ENCODE measurements around the gene TBC1D5. TPM values are rescaled to one million over a fixed set of nuclear protein-coding genes. Genes with fewer than 3 reads are reported as not detected.
"Not testable (repeated sequence)": the region's sequence is repeated elsewhere in the genome, so short reads cannot be mapped to it uniquely, and the experiment has no call there.

The TBC1D5 gene
- total and polyA plus RNA-seq, 5 donors from 2014 or later, result 27.6 to 61.6 (median 36.4) TPM

DNA sequence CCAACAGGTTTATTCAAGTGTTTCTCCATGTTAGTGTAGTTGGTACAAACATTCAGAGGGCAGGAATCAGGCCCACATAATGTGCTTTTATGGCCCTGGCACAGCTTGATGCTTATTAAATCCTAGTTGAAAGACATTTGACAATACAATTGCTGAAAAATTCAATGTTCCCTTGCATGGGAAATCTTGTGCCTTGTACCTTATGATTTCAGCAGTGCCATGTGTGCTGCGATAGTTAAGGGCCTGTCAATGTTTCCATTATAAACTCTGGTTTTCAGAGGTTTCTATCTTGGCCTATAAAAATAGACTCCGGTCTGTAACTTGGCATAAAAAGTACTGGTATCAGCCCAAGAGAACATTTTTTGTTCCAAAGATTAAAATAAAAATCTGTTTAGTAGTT lies 207.2 kb downstream of the TBC1D5 start:
- no peak overlapping the region for H3K4me3 Mint-ChIP-seq
- ATAC-seq (ENCODE audit: low read depth in 2 of 2) (no peak), DNase-seq (no peak)
- Histone ChIP-seq H3K9me3 (ENCODE audit: control insufficient read depth in 2 of 2, low read length in 2 of 2) (no peaks in the 10 kb centered on the region), H3K27ac (ENCODE audit: insufficient read depth, low read length, poor library complexity, severe bottlenecking) (no peak overlapping the region), H3K27me3 (ENCODE audit: control insufficient read depth, insufficient read depth, low read length) (no peaks in the 10 kb centered on the region), H3K4me3 (ENCODE audit: low read depth, low read length) (no peak overlapping the region), H3K36me3 (ENCODE audit: control insufficient read depth, insufficient read depth, low read length) (peaks cover 6% of the 10 kb centered on the region), H3K4me1 (ENCODE audit: control insufficient read depth, insufficient read depth, low read length, poor library complexity, severe bottlenecking) (no peaks in the 10 kb centered on the region)
- H3K36me3 Mint-ChIP-seq, result peaks cover 8% of the 10 kb centered on the region
- H3K27me3 Mint-ChIP-seq, result no peaks in the 10 kb centered on the region
- H3K4me1 Mint-ChIP-seq, result peaks cover 6 to 17% (median 12%) of the 10 kb centered on the region in 4 donors
- no peak overlapping the region for H3K27ac Mint-ChIP-seq
- peaks cover 0 to 4% (median 0%) of the 10 kb centered on the region in 7 donors for H3K9me3 Mint-ChIP-seq

DNA sequence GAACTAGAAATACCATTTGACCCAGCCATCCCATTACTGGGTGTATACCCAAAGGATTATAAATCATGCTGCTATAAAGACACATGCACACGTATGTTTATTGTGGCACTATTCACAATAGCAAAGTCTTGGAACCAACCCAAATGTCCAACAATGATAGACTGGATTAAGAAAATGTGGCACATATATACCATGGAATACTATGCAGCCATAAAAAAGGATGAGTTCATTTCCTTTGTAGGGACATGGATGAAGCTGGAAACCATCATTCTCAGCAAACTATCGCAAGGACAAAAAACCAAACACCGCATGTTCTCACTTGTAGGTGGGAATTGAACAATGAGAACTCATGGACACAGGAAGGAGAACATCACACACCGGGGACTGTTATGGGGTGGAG lies 210.0 kb downstream of the TBC1D5 start:
- ATAC-seq (ENCODE audit: low read depth in 2 of 2); H3K36me3 ChIP-seq (ENCODE audit: control insufficient read depth, insufficient read depth, low read length); H3K9me3 Mint-ChIP-seq; H3K27me3 ChIP-seq (ENCODE audit: control insufficient read depth, insufficient read depth, low read length); H3K4me1 ChIP-seq (ENCODE audit: control insufficient read depth, insufficient read depth, low read length, poor library complexity, severe bottlenecking); H3K27me3 Mint-ChIP-seq; DNase-seq; H3K4me3 Mint-ChIP-seq; H3K36me3 Mint-ChIP-seq; H3K27ac Mint-ChIP-seq; H3K9me3 ChIP-seq (ENCODE audit: control insufficient read depth in 2 of 2, low read length in 2 of 2); H3K27ac ChIP-seq (ENCODE audit: insufficient read depth, low read length, poor library complexity, severe bottlenecking); H3K4me3 ChIP-seq (ENCODE audit: low read depth, low read length): not testable (repeated sequence)
- peaks cover 10 to 19% (median 15%) of the 10 kb centered on the region in 4 donors for H3K4me1 Mint-ChIP-seq

DNA sequence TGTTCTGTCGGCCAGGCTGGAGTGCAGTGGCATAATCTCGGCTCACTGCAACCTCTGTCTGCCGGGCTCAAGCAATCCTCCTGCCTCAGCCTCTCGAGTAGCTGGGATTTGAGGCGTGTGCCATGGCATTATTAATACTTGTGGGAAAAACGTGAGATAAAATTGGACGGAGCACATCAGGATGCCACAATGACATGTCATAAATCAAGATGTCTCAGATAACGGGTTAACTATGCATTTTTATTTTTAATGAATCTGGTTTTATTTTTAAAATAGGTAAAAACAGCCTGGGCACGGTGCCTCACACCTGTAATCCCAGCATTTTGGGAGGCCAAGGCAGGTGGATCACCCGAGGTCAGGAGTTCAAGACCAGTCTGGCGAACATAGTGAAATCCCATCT lies 212.8 kb downstream of the TBC1D5 start:
- Histone ChIP-seq H3K27ac (ENCODE audit: insufficient read depth, low read length, poor library complexity, severe bottlenecking) (no peak overlapping the region), H3K9me3 (ENCODE audit: control insufficient read depth in 2 of 2, low read length in 2 of 2) (no peaks in the 10 kb centered on the region), H3K4me3 (ENCODE audit: low read depth, low read length) (no peak overlapping the region), H3K36me3 (ENCODE audit: control insufficient read depth, insufficient read depth, low read length) (no peaks in the 10 kb centered on the region), H3K4me1 (ENCODE audit: control insufficient read depth, insufficient read depth, low read length, poor library complexity, severe bottlenecking) (no peaks in the 10 kb centered on the region), H3K27me3 (ENCODE audit: control insufficient read depth, insufficient read depth, low read length) (no peaks in the 10 kb centered on the region)
- Mint-ChIP-seq H3K4me3 (no peak overlapping the region), H3K36me3 (peaks cover 4% of the 10 kb centered on the region), H3K4me1 (peaks cover 9 to 24% (median 12%) of the 10 kb centered on the region in 4 donors), H3K9me3 (peaks cover 0 to 4% (median 0%) of the 10 kb centered on the region in 7 donors), H3K27me3 (no peaks in the 10 kb centered on the region), H3K27ac (no peak overlapping the region)
- DNase-seq, result no peak
- no peak for ATAC-seq (ENCODE audit: low read depth in 2 of 2)

- ATAC-seq (ENCODE audit: low read depth in 2 of 2) (no peak), DNase-seq (no peak)
- H3K4me1 ChIP-seq (ENCODE audit: control insufficient read depth, insufficient read depth, low read length, poor library complexity, severe bottlenecking), result no peaks in the 10 kb centered on the region
- Mint-ChIP-seq H3K27ac (peak overlapping the region in 1 of 3 donors; percentile 18), H3K27me3 (no peaks in the 10 kb centered on the region), H3K4me1 (peaks cover 6 to 18% (median 15%) of the 10 kb centered on the region in 4 donors), H3K4me3 (no peak overlapping the region), H3K36me3 (peaks cover 19% of the 10 kb centered on the region), H3K9me3 (no peaks in the 10 kb centered on the region)
- H3K27ac ChIP-seq (ENCODE audit: insufficient read depth, low read length, poor library complexity, severe bottlenecking), result no peak overlapping the region
- H3K36me3 ChIP-seq (ENCODE audit: control insufficient read depth, insufficient read depth, low read length), result no peaks in the 10 kb centered on the region
- H3K4me3 ChIP-seq (ENCODE audit: low read depth, low read length), result no peak overlapping the region
- no peaks in the 10 kb centered on the region for H3K9me3 ChIP-seq (ENCODE audit: control insufficient read depth in 2 of 2, low read length in 2 of 2)
- no peaks in the 10 kb centered on the region for H3K27me3 ChIP-seq (ENCODE audit: control insufficient read depth, insufficient read depth, low read length)
These were observed 224.0 kb downstream of the TBC1D5 start for GRCh38 chr3:17518189-17519059.

DNA sequence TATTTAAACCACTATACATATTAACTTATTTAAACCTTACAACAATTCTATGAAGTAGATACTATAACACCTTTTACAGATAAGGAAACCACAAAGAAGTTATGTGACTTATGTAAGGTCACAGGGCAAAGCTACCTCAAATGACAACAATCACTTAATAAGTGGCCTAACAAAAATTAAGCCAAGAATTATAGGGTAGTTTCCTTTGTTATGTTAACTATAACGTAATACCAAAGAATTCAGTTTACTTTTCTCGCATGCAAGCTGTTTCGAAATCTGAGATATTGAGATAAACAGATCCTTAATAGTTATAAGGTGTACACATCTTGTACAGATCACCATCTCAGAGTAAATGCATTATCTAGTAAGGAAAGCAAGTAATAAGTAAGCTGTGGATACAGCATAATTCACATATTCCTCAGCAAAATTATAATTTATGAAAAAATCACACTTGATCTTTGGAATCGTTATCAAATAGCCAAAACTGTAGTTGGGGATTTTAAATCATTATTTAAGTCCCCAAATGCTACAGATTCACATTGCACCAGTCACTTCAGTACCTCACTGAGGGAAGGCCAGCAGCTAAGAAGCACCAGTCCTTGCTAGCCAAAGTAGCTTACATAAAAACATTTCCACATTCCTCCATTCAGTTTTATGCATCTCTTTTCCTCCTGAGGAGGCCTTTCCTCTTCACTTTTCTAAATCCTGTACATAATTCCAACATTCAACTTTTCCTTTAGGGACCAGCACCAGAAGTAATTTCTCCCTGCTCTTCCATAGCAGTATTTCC lies 226.8 kb downstream of the TBC1D5 start:
- H3K27ac Mint-ChIP-seq, result no peak overlapping the region
- Histone ChIP-seq H3K27me3 (ENCODE audit: control insufficient read depth, insufficient read depth, low read length) (no peaks in the 10 kb centered on the region), H3K4me3 (ENCODE audit: low read depth, low read length) (no peak overlapping the region), H3K27ac (ENCODE audit: insufficient read depth, low read length, poor library complexity, severe bottlenecking) (no peak overlapping the region), H3K4me1 (ENCODE audit: control insufficient read depth, insufficient read depth, low read length, poor library complexity, severe bottlenecking) (no peaks in the 10 kb centered on the region), H3K9me3 (ENCODE audit: control insufficient read depth in 2 of 2, low read length in 2 of 2) (no peaks in the 10 kb centered on the region), H3K36me3 (ENCODE audit: control insufficient read depth, insufficient read depth, low read length) (no peaks in the 10 kb centered on the region)
- no peaks in the 10 kb centered on the region for H3K9me3 Mint-ChIP-seq
- DNase-seq (no peak), ATAC-seq (ENCODE audit: low read depth in 2 of 2) (no peak)
- H3K4me1 Mint-ChIP-seq, result peaks cover 6 to 15% (median 13%) of the 10 kb centered on the region in 4 donors
- H3K27me3 Mint-ChIP-seq, result no peaks in the 10 kb centered on the region
- no peak overlapping the region for H3K4me3 Mint-ChIP-seq
- peaks cover 12% of the 10 kb centered on the region for H3K36me3 Mint-ChIP-seq

GRCh38 chr3:17514597-17514996 lies 227.8 kb downstream of the TBC1D5 start:
- H3K36me3 Mint-ChIP-seq, result peaks cover 8% of the 10 kb centered on the region
- H3K27ac Mint-ChIP-seq, result no peak overlapping the region

DNA sequence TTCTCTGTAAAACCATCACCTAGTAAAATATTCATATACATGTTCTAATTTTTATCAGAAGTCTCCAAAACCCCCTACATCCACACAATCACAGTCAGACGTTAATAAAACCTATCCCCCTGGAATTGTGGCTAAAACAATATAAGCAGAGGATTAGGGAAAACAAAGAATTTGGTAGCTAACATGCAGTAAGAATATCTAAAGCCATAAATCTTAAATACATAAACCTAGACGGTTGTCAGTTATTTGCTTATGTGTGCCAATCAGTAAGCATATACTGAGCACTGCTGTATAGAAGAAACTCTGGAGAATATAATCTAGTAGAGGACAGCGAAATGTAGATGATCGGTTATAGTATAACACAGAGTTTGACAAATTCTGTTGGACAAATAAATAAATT lies 232.2 kb downstream of the TBC1D5 start:
- Mint-ChIP-seq H3K4me3 (no peak overlapping the region), H3K36me3 (no peaks in the 10 kb centered on the region), H3K9me3 (no peaks in the 10 kb centered on the region), H3K27me3 (no peaks in the 10 kb centered on the region), H3K27ac (no peak overlapping the region), H3K4me1 (peaks cover 0 to 7% (median 4%) of the 10 kb centered on the region in 4 donors)
- no peaks in the 10 kb centered on the region for H3K4me1 ChIP-seq (ENCODE audit: control insufficient read depth, insufficient read depth, low read length, poor library complexity, severe bottlenecking)
- no peak overlapping the region for H3K4me3 ChIP-seq (ENCODE audit: low read depth, low read length)
- H3K27ac ChIP-seq (ENCODE audit: insufficient read depth, low read length, poor library complexity, severe bottlenecking), result no peak overlapping the region
- ATAC-seq (ENCODE audit: low read depth in 2 of 2) (no peak), DNase-seq (no peak)
- H3K9me3 ChIP-seq (ENCODE audit: control insufficient read depth in 2 of 2, low read length in 2 of 2), result no peaks in the 10 kb centered on the region
- no peaks in the 10 kb centered on the region for H3K27me3 ChIP-seq (ENCODE audit: control insufficient read depth, insufficient read depth, low read length)
- no peaks in the 10 kb centered on the region for H3K36me3 ChIP-seq (ENCODE audit: control insufficient read depth, insufficient read depth, low read length)

More at GRCh38 chr3:17514597-17514996, 227.8 kb downstream of the TBC1D5 start:
- DNase-seq (no peak), ATAC-seq (ENCODE audit: low read depth in 2 of 2) (no peak)
- Histone ChIP-seq H3K4me3 (ENCODE audit: low read depth, low read length) (no peak overlapping the region), H3K4me1 (ENCODE audit: control insufficient read depth, insufficient read depth, low read length, poor library complexity, severe bottlenecking) (no peaks in the 10 kb centered on the region), H3K27ac (ENCODE audit: insufficient read depth, low read length, poor library complexity, severe bottlenecking) (no peak overlapping the region), H3K27me3 (ENCODE audit: control insufficient read depth, insufficient read depth, low read length) (no peaks in the 10 kb centered on the region), H3K9me3 (ENCODE audit: control insufficient read depth in 2 of 2, low read length in 2 of 2) (no peaks in the 10 kb centered on the region), H3K36me3 (ENCODE audit: control insufficient read depth, insufficient read depth, low read length) (no peaks in the 10 kb centered on the region)
- Mint-ChIP-seq H3K4me3 (no peak overlapping the region), H3K9me3 (no peaks in the 10 kb centered on the region), H3K27me3 (no peaks in the 10 kb centered on the region), H3K4me1 (peaks cover 6 to 14% (median 12%) of the 10 kb centered on the region in 4 donors)

Measured in CD4-positive, CD25-positive, alpha-beta regulatory T cell (primary cell).